Stimulated activated CD8-positive, alpha-beta memory T cell treated with anti-CD3 and anti-CD28 coated beads, Interleukin-12 subunit alpha, Interleukin-12 subunit beta, amount 100 ng/mL, for 24 hours (primary cell): Measurements from ENCODE around the gene TFDP1.

ENCODE experiments used
- DNase-seq: peaks from one replicate; pipeline ENCODE4 v3.0.0-alpha.2; 2020; ENCODE audit errors: extremely low read depth

TFDP1 gene

GRCh38 chr13:113598481-113598880 lies 13.9 kb downstream of the TFDP1 start:
- DNase-seq: no peak

- DNase-seq: no peak
These were observed 14.8 kb downstream of the TFDP1 start for GRCh38 chr13:113599391-113599790.

- DNase-seq: no peak
These were observed 16.9 kb downstream of the TFDP1 start for GRCh38 chr13:113601166-113602070.

- no peak for DNase-seq
These were observed 17.9 kb downstream of the TFDP1 start for GRCh38 chr13:113602291-113602988.

DNA sequence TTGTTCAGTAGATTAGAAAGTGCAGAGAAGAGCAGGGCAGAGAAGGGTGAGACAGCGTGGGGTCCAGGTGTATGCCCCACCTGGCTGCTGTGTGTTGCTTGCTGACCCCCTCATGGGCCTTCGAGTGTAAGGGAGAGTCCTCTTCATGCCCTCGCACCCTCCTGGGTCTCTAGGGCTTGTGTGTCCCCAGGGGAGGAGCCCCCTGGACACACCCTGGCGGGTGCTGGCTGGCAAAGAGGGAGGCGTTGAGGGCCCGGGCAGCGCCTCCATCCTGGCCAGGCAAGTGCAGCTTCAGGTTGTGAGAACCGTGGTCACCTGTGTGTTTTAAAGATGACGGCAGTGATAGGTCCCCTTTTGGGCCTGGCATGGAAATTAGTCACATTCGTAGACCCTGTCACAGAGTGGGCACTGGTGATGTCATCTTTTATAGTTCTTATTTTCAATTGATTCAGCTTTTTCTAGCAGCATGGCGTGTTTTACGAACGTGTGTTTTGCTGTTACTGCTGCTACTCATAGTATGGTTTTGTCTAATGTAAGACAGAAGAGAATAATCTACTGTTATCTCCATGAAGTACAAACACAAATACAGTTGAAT lies 18.7 kb downstream of the TFDP1 start:
- no peak for DNase-seq

DNA sequence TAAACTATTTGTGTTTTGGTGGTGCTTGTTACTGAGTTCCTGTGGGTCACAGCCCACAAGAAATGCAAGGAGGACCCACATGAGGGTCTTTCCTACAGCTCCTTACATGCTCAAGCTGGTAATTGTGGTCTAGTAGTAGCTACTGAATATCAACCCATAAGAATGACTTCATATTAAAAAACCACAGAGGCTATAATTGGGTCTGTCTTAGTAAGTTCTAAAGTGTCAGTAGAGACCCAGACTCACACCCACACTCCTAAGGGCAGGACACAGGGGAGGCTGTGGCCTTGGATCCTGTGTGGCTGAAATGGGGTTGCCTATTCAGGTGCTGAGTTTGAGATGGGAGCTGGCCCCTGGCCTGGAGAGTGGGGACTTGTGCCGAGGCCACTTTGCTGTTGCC lies 19.6 kb downstream of the TFDP1 start:
- DNase-seq: no peak

DNA sequence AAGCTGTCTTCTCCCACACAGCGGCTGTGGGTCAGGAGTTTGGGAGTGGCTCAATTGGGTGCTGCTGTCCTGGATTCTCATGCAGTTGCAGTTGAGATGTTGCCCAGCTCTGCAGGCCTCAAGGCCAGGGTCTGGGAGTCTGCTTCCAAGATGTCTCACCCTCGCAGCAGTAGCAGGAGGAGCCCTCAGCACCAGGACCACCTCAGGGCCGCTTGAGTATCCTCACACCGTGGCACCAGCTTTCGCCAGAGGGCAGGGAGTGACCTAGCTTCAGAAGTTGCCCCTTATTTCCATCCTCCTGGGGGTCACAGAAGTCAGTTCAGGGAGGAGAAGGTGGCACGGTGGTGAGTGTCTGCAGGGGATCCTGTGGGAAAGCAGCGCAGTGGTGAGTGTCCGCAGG lies 20.9 kb downstream of the TFDP1 start:
- no peak for DNase-seq

DNA sequence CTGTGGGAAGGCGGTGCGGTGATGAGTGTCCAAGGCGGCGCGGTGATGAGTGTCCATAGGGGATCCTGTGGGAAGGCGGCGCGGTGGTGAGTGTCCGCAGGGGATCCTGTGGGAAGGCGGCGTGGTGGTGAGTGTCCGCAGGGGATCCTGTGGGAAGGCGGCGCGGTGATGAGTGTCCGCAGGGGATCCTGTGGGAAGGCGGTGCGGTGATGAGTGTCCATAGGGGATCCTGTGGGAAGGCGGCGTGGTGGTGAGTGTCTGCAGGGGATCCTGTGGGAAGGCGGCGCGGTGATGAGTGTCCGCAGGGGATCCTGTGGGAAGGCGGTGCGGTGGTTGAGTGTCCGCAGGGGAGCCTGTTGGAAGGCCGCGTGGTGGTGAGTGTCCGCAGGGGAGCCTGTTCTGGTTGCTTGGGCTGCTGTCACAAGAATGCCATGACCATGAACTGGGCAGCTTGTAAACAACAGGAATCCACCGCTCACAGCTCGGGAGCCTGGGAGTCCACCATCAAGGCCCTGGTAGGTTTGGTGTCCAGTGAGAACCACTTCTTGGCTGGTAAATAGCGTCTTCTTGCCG lies 21.4 kb downstream of the TFDP1 start:
- no peak for DNase-seq

DNA sequence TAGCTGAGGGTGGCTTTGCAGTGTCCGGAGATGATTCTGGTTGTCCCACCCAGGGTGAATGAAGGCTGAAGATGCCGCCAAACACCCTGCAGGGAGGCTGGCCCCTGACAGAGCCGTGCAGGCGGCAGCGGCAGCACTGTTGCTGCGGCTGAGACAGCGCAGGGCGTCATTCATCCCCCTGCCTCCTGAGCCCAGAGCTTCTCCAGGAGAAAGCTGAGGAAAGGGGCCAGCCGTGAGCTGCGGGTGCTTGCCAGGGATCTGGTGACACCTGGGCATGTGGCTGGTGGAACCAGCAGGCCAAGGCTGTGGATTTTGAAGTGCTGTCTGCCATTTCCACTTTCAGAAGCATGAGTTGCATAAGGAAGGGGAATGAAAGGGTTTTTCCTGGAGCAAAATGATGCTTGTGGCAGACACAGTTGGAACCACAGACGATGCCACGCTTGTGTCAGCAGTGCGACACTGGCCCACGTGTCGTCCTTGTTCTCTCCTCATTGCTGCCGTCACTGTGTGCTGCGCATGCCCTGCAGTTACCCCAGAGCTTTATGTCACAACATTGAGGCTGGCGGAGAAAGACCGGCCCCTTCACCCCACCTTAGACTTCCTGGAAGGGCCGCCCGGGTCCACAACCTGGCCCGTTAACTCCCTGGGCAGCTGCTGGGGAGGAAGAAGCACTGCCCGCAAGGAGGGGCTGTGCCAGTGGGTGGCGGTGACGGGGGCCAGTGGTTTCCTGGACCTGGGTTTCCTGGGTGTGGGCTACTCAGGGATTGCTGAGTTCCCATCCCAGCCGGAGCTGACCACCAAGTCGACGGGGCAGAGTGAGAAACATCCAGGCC lies 22.7 kb downstream of the TFDP1 start:
- DNase-seq: no peak

GRCh38 chr13:113607889-113608635 lies 23.5 kb downstream of the TFDP1 start:
- no peak for DNase-seq

DNA sequence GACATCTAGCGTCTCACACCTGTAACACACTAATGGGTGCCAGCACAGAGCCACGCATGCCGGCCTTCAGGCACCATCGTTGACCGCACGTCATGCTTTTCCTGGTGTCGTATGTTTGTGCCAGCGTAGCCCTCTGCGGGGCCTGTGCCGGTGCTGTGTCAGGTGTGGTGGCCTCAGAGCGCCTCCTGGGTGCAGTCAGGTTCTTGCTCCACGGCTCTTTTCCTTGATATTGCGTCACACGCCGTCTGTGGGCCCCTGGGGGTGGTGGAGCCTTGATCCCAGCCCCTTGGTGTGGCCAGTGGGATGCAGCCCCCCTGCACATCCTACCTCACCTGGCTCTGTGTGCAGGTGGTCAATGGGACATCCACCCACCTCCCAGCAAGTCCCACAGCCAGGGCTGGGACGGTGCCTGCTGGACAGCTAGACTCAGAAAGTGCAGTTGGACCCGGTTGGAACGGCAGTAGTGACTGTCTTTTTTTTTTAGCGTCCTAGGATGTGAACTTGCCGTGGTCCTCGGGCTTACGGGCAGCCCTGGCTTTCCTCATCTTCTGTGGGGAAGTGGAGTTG lies 24.5 kb downstream of the TFDP1 start:
- no peak for DNase-seq

- no peak for DNase-seq
These were observed 25.1 kb downstream of the TFDP1 start for GRCh38 chr13:113609616-113610015.

DNA sequence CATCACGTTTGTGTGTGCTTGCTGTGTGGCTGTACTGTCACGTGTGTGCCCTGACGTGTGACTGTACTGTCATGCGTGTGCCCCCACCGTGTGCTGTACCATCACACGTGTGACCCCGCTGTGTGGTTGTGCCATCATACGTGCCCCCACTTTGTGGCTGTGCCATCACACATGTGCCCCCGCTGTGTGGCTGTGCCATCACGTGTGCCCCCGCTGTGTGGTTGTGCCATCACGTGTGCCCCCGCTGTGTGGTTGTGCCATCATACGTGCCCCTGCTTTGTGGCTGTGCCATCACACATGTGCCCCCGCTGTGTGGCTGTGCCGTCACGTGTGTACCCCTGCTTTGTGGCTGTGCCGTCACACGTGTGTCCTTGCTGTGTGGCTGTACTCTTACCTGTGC lies 25.7 kb downstream of the TFDP1 start:
- DNase-seq: no peak

DNA sequence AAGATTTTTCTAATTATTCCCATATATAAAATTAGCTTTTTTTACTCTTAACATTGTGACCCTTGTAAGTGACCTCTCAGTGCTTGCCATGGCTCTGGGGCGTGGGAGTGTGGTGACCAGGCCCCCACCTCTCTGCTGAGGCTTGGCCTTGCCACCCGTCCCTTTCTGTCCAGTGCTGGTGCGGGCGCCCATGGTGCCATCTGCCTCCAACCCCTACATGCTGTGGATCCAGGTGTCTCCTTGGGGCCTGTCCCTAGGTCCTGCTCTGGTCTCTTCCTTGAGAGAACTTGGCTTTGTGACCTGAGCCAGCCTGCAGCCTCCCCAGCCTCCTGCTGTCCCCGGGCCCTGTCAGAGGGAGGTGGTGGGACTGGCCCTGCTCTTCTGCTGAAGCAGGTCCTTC lies 27.4 kb downstream of the TFDP1 start:
- DNase-seq: no peak

DNA sequence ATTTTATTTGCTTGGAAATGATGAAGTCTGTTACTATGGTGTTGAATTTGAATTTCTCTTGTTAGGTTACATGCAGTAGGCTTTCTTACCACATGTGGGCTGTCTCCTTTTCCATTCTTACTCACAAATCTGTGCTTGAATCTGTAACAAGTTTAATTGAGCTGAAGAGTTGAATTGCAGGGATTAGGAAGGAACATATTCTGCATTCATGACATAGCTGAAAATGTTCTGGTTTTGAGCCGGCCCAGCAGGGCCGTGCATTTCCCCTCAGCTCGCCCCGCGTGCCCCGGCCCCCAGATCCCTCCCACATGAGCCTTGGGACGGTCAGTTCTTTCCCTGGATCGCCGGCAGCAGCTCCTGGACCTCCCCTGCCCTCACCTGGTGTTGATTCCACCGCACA lies 28.1 kb downstream of the TFDP1 start:
- DNase-seq: no peak

DNA sequence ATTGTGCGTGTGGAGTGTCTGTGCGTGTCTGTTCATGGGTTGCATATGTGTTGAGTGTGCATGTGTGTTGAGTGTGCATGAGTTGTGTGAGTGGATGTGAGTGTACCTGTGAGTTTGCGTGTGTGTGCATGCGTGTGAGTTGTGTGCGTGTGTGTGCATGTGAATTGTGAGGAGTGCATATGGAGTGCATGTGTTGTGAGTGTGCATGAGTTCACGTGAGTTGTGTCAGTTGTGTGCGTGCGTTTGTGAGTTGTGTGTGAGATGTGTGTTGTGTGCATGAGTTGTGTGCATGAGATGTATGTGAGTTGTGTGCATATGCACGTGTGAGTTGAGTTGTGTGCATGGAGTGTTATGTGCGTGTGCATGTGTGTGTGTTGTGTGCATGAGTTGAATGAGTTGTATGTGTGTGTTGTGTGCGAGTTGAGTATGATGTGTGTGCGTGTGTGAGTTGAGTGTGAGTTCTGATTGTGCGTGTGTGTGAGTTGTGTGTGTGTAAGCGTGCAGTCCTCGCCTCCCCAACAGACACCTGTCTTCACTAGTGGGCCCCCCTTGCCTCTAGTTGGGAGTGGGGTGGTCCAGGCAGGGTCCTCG lies 29.3 kb downstream of the TFDP1 start:
- no peak for DNase-seq

GRCh38 chr13:113616281-113616906 lies 31.8 kb downstream of the TFDP1 start:
- DNase-seq: no peak

GRCh38 chr13:113616991-113617749 lies 32.6 kb downstream of the TFDP1 start:
- no peak for DNase-seq

GRCh38 chr13:113617961-113618360 lies 33.4 kb downstream of the TFDP1 start:
- DNase-seq: no peak
